Small intestine (tissue), 7 donors: ENCODE measurements around the gene CACNA2D2. TPM values are rescaled to one million over a fixed set of nuclear protein-coding genes. Genes with fewer than 3 reads are reported as not detected.
A peak's percentile ranks its signal among the peaks of the same experiment; 100 is the strongest.

Experiments
- DNase-seq, 2 donors: peaks; one replicate each; pipeline versions ENCODE4 v3.0.0 to v3.0.0-alpha.2; 2013
- FAIRE-seq: peaks from 2 replicates; lab custom pipeline; 2012; peaks lifted over from hg19 to GRCh38; lab: Jason Lieb, UNC
- H3K27ac ChIP-seq, 3 donors: one replicate each; pipeline ENCODE4 v1.5.1; 2013; ENCODE audit warnings: low read length in 2 of 3, mild to moderate bottlenecking in 2 of 3, control low read depth in 1 of 3, inconsistent platforms in 1 of 3, low read depth in 1 of 3, moderate library complexity in 1 of 3
- H3K27me3 ChIP-seq, 3 donors: one replicate each; pipeline ENCODE4 v1.6.1; 2013; ENCODE audit warnings: low read length in 3 of 3, inconsistent platforms in 1 of 3; ENCODE audit not compliant: control insufficient read depth in 3 of 3, insufficient read depth in 3 of 3
- H3K36me3 ChIP-seq, 3 donors: one replicate each; pipeline ENCODE4 v1.6.1; 2013; ENCODE audit warnings: low read length in 3 of 3, inconsistent platforms in 1 of 3, low read depth in 1 of 3, mild to moderate bottlenecking in 1 of 3, moderate library complexity in 1 of 3; ENCODE audit not compliant: control insufficient read depth in 3 of 3, insufficient read depth in 2 of 3
- H3K4me1 ChIP-seq, 3 donors: one replicate each; pipeline ENCODE4 v1.6.1; 2013; ENCODE audit warnings: low read length in 2 of 3, inconsistent platforms in 1 of 3, low read depth in 1 of 3, mild to moderate bottlenecking in 1 of 3, moderate library complexity in 1 of 3; ENCODE audit not compliant: control insufficient read depth in 3 of 3, insufficient read depth in 2 of 3
- H3K4me3 ChIP-seq, 3 donors: one replicate each; pipeline ENCODE4 v1.5.1; 2013; ENCODE audit warnings: low read length in 3 of 3, control low read depth in 1 of 3, inconsistent platforms in 1 of 3, low read depth in 1 of 3, mild to moderate bottlenecking in 1 of 3, moderate library complexity in 1 of 3
- H3K9me3 ChIP-seq, 2 donors: one replicate each; pipeline ENCODE4 v1.6.1; 2013; ENCODE audit warnings: low read depth in 1 of 2, low read length in 1 of 2; ENCODE audit not compliant: control insufficient read depth in 2 of 2, insufficient read depth in 1 of 2
- WGBS, 3 donors: extraction: QIAGEN DNeasy Blood & Tissue Kit; methylation state at CpG; one replicate each; pipeline ENCODE4 v1.1.7; 2013; 5-methylcytosine and 5-hydroxymethylcytosine counted together
- polyA plus RNA-seq, 4 donors: library from polyadenylated mRNA; stranded (reverse) in 3 of 4; unstranded in 1 of 4; fragments of 200-250 nt in 3 of 4; fragments of 120-200 nt in 1 of 4; gene quantifications; one replicate each; pipeline versions ENCODE4 v1.2.1 to v1.2.3, GENCODE V29; 2013
- donor health status: healthy with polysubstance abuse.
- donor health status: control.
- donor health status: control.
- donor health status: Bipolar disorder and iron deficiency.
- donor health status: healthy.

Gene CACNA2D2
- polyA plus RNA-seq, 4 donors: 0.22 to 5.3 (median 0.89) TPM

DNA sequence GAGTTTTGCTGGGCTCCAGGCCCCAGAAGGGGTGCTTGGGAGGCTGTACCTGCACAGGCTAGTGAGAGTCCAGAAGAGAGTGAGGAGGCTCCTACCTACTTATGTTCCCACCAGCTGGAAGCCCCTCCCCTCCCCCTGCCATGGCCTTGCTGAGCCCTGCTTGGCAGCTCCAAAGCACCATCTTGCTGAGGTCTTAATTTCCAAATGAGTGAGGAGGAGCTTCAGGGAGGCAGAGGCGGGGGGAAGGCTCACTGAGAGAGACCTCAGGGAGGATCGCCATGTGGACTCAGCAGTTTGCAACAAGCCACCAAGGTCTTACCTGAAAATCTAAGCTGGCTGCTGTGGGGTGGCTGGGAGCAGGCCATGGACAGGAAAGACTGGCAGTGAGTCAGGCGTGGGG is 8.7 kb upstream of the CACNA2D2 start:
- FAIRE-seq: no peak
- no peaks in the 10 kb centered on the region for H3K36me3 ChIP-seq
- 78 to 89% (median 83%) methylated on average over 3 of the region's 3 CpGs for WGBS, 3 donors

DNA sequence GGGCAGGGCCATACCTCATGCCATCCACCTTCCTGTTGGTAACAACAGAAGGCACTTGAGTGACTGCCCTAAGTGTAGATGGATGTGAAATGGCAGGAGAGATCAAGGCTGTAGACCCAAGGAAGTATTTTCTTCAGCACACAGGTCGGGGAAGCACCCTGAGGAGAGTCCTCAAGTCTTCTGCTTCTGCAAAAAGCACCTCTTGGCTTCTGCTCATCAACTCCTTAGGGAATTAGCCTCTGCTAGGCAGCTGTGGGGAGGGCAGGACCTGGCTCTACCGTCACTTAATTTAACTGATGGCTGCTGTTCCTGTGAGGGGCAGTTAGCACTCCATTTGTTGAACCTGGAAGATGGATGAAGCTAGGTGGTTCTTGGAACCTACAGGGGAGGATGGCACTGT is 6.9 kb upstream of the CACNA2D2 start:
- H3K9me3 ChIP-seq: no peaks in the 10 kb centered on the region
- peaks cover 0 to 5% (median 0%) of the 10 kb centered on the region in 3 donors for H3K27me3 ChIP-seq
- DNase-seq (no peak), FAIRE-seq (no peak)
- no peak overlapping the region for H3K4me3 ChIP-seq
- H3K4me1 ChIP-seq: peaks cover 0 to 10% (median 0%) of the 10 kb centered on the region in 3 donors
- no peaks in the 10 kb centered on the region for H3K36me3 ChIP-seq
- 48 to 77% (median 50%) methylated on average over 2 of the region's 2 CpGs for whole genome bisulfite sequencing, 3 donors
- no peak overlapping the region for H3K27ac ChIP-seq

More for the DNA sequence above, 8.7 kb upstream of the CACNA2D2 start:
- no peaks in the 10 kb centered on the region for H3K9me3 ChIP-seq
- H3K4me1 ChIP-seq: peaks cover 0 to 26% (median 0%) of the 10 kb centered on the region in 3 donors
- no peak overlapping the region for H3K27ac ChIP-seq
- H3K4me3 ChIP-seq: no peak overlapping the region
- peaks cover 0 to 2% (median 0%) of the 10 kb centered on the region in 3 donors for H3K27me3 ChIP-seq
- no peak for DNase-seq

DNA sequence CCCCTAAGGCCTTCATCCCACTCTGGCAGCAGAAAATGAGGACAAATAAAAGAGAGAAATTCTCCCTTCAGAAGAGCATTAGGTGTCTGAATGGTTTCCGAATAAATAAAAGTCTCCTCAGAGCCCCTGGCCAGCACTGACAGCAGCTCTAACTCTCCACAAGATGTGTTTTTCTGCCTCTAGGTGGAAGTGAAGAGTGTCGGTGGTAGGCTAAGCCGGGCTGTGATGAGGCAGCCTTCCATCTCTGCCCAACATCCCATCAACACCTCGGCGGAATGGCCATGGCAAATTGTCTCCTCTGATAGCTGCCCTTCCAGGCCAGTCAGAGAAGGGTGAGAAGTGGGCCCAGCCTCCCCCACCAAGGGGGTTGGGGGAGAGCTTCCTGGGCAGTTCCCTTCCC is 6.3 kb upstream of the CACNA2D2 start:
- FAIRE-seq (no peak), DNase-seq (no peak)
- 71 to 76% (median 72%) methylated on average over 5 of the region's 5 CpGs for WGBS, 3 donors

DNA sequence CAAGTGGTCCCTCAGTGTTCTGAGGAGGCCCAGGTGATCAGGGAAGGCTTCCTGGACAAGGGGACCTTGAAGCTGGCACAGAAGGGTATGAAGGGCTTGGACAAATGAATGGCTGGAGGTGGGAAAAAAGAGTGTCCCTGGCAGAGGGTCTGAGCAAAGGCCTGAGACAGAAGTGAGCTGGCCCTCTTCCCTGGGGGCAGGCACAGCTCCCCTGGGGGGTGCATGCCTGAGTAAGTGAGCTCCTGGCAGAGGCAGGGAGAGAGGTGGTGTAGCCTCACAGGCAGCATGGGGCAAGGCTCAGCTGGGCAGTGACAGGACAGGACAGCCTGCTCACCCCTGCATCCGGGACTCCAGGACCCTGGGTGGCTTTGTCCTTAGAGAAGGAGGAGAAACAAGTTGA is 5.4 kb upstream of the CACNA2D2 start:
- no peaks in the 10 kb centered on the region for H3K9me3 ChIP-seq
- no peak for DNase-seq
- H3K27ac ChIP-seq: no peak overlapping the region
- peaks cover 0 to 2% (median 0%) of the 10 kb centered on the region in 3 donors for H3K4me1 ChIP-seq
- H3K36me3 ChIP-seq: no peaks in the 10 kb centered on the region
- 45 to 71% (median 70%) methylated on average over 1 of the region's 1 CpG for WGBS, 3 donors
- no peak for FAIRE-seq
- peaks cover 0 to 12% (median 0%) of the 10 kb centered on the region in 3 donors for H3K27me3 ChIP-seq
- no peak overlapping the region for H3K4me3 ChIP-seq

More for the DNA sequence above, 6.3 kb upstream of the CACNA2D2 start:
- H3K27ac ChIP-seq: no peak overlapping the region
- H3K9me3 ChIP-seq: no peaks in the 10 kb centered on the region
- H3K4me1 ChIP-seq: peaks cover 0 to 4% (median 0%) of the 10 kb centered on the region in 3 donors
- no peak overlapping the region for H3K4me3 ChIP-seq
- no peaks in the 10 kb centered on the region for H3K36me3 ChIP-seq
- H3K27me3 ChIP-seq: peaks cover 0 to 9% (median 0%) of the 10 kb centered on the region in 3 donors

DNA sequence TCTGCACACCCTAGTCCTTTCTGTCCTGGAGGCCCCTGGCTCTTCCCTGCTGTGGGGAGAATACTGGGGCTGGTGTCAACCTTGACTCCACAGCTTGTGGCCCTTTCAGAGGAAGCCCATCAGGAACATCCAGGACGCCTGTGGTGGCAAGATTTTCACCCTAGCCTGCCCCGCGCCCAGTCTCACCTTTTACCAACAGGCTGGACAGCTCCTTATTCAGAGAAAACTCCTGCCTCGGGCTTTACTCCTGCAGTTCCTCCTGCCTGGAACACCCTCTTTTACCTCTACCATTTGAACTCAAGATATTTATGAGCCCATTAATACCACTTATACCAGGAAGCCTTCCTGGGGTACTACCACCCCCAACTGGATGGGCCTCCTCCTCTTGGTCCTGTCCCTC is 2.7 kb upstream of the CACNA2D2 start:
- H3K27ac ChIP-seq: no peak overlapping the region
- H3K4me1 ChIP-seq: peaks cover 0 to 2% (median 0%) of the 10 kb centered on the region in 3 donors
- H3K27me3 ChIP-seq: peaks cover 3 to 27% (median 5%) of the 10 kb centered on the region in 3 donors
- H3K36me3 ChIP-seq: no peaks in the 10 kb centered on the region
- no peak overlapping the region for H3K4me3 ChIP-seq
- DNase-seq (no peak), FAIRE-seq (no peak)
- 72 to 81% (median 77%) methylated on average over 4 of the region's 4 CpGs for WGBS, 3 donors
- H3K9me3 ChIP-seq: no peaks in the 10 kb centered on the region

DNA sequence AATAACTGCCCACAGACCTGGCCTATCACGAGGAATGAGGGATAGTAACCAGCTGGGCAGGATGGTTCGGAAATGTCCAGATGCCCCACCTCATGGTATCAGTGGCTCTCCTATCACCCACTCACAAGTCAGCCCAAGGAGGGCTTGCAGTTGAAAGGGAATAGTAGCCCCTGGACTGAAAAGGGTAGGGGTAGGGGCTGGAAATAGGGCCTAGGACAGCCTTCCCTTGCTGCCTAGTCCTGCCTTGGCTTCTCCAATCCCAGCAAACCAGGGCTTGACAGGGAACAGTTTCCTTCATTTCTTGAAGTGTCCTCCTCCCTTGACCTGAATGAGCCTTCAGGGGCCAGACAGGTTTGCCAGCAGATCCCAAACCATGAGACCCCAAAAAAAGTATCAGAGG is 1.2 kb upstream of the CACNA2D2 start:
- no peak for FAIRE-seq

DNA sequence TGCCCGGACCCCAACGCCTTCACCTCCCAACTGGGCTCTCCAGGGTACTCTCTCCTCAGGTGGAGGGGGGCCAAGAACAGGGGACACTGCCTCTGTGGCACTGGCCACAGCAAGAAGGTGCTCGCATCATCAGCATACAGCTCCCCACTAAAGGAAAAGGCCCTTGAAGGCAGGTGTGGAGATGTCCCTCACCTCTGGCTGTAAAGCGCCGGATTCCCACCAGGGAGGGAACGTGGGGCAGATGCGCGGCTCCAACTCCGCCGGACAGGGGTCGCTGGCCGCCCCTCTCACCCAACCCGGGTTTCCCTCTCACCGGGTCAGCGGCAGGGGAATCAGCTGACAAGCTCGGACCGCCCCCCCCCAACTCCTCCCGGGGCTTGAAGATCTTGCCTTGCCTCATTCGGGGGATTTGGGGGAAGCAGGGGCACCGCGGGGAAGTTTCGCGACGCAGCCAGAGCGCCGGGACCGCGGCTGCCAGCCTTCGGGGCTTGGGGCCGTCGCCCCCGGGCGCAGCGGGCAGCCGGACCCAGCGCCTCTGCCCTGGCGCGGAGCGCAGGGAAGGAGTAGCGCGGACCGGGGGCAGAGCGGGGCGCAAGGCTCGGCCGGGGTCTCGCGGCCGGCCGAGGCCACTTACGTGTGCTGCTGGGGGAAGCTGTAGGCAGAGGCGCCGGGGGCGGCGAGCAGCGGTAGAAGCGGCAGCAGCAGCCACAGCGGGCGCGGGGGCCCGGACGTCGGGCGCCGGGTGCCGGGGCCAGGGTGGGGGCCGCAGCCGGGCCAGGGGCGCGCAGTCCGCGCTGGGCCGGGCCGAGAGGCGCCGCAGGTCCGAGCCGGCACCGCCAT is 630 bp downstream of the CACNA2D2 start:
- H3K4me1 ChIP-seq: peaks cover 0 to 2% (median 0%) of the 10 kb centered on the region in 3 donors
- no peaks in the 10 kb centered on the region for H3K9me3 ChIP-seq
- FAIRE-seq: no peak
- 1 to 2% (median 1%) methylated on average over 46 to 79 of the region's 79 CpGs for WGBS, 3 donors
- H3K27me3 ChIP-seq: peaks cover 5 to 37% (median 6%) of the 10 kb centered on the region in 3 donors
- H3K27ac ChIP-seq: no peak overlapping the region
- peak in 1 of 2 donors; percentile 37 for DNase-seq
- H3K36me3 ChIP-seq: no peaks in the 10 kb centered on the region
- H3K4me3 ChIP-seq: peak overlapping the region; percentile 33 to 64 (median 53)

More for the DNA sequence above, 1.2 kb upstream of the CACNA2D2 start:
- Histone ChIP-seq H3K4me3 (no peak overlapping the region), H3K36me3 (no peaks in the 10 kb centered on the region), H3K9me3 (no peaks in the 10 kb centered on the region), H3K27ac (no peak overlapping the region), H3K27me3 (peaks cover 5 to 38% (median 6%) of the 10 kb centered on the region in 3 donors), H3K4me1 (peaks cover 0 to 2% (median 0%) of the 10 kb centered on the region in 3 donors)
- no peak for DNase-seq
- WGBS, 3 donors: 92 to 100% (median 93%) methylated on average over 2 of the region's 2 CpGs

- FAIRE-seq: no peak
- Histone ChIP-seq H3K9me3 (no peaks in the 10 kb centered on the region), H3K4me1 (peaks cover 0 to 2% (median 0%) of the 10 kb centered on the region in 3 donors), H3K36me3 (no peaks in the 10 kb centered on the region), H3K4me3 (peak overlapping the region in 1 of 3 donors; percentile 33), H3K27me3 (peaks cover 5 to 37% (median 6%) of the 10 kb centered on the region in 3 donors), H3K27ac (no peak overlapping the region)
- DNase-seq: peak in 1 of 2 donors; percentile 8
- WGBS, 3 donors: 22 to 34% (median 30%) methylated on average over 7 of the region's 7 CpGs
These were observed 1.2 kb downstream of the CACNA2D2 start for GRCh38 chr3:50502225-50502583.
